ENCODE measurements around the gene AAGAB. TPM values are rescaled to one million over a fixed set of nuclear protein-coding genes. Genes with fewer than 3 reads are reported as not detected.

The AAGAB gene
- total RNA-seq, 1 experiment from 2014 or later, result 102 TPM

- intact Hi-C loops (cut with micrococcal nuclease; ENCODE audit: unreplicated experiment) (no loop called here), in situ Hi-C loops (cut with HindIII; ENCODE audit: low pct_unique_long_range_greater_than_20kb, low sequenced_read_pairs) (no loop called here)
- Histone ChIP-seq H3K4me1 (ENCODE audit: control insufficient read depth, insufficient read depth, low read length) (peaks cover 93% of the 10 kb centered on the region), H3K27me3 (ENCODE audit: control insufficient read depth, insufficient read depth, low read length) (no peaks in the 10 kb centered on the region), H3K9me3 (ENCODE audit: control insufficient read depth, insufficient read depth, low read depth, low read length) (no peaks in the 10 kb centered on the region), H3K27ac (ENCODE audit: low read length) (peak overlapping the region; percentile 94), H3K4me3 (ENCODE audit: low read depth in 2 of 2, low read length in 2 of 2) (no peak overlapping the region), H3K36me3 (ENCODE audit: control insufficient read depth, insufficient read depth, low read length) (peaks cover 38% of the 10 kb centered on the region)
- peak; percentile 7 for ATAC-seq
- BruUV-seq (replicated peaks), result no TSS peak
- TF ChIP-seq CTCF (IDR thresholded peaks at IDR 0.05) (no peak), POLR2AphosphoS5 (IDR thresholded peaks at IDR 0.05; ENCODE audit: low read depth, low read length) (no peak; the same call in none of the 2 replicates), SIN3A (IDR thresholded peaks at IDR 0.05; ENCODE audit: borderline replicate concordance, insufficient read depth, low read depth, low read length) (no peak), REST (IDR thresholded peaks at IDR 0.05; ENCODE audit: insufficient read depth in 1 of 2, low read depth in 2 of 2, low read length in 1 of 2) (no peak), TCF7L2 (IDR thresholded peaks at IDR 0.05; ENCODE audit: low read depth, low read length) (no peak)
- no peak for DNase-seq (ENCODE audit: low read depth, low spot score)
- ChIA-PET POLR2A (interaction anchor here (0.7 to 1.2 kb wide), 2 partner anchors 46 to 1038 kb away, joined by 3 read pairs; no protein-coding TSS in a partner anchor), CTCF (no interaction called here)
Observed at GRCh38 chr15:67180514-67181191, 73.8 kb downstream of the AAGAB start.

- peaks cover 93% of the 10 kb centered on the region for H3K4me1 ChIP-seq (ENCODE audit: control insufficient read depth, insufficient read depth, low read length)
- no peak for DNase-seq (ENCODE audit: low read depth, low spot score)
- in situ Hi-C loops (cut with HindIII; ENCODE audit: low pct_unique_long_range_greater_than_20kb, low sequenced_read_pairs) (no loop called here), intact Hi-C loops (cut with micrococcal nuclease; ENCODE audit: unreplicated experiment) (no loop called here)
- no peak for TF ChIP-seq TCF7L2 (IDR thresholded peaks at IDR 0.05; ENCODE audit: low read depth, low read length)
- ChIA-PET CTCF (no interaction called here), POLR2A (no interaction called here)
- no peaks in the 10 kb centered on the region for H3K9me3 ChIP-seq (ENCODE audit: control insufficient read depth, insufficient read depth, low read depth, low read length)
- H3K4me3 ChIP-seq (ENCODE audit: low read depth in 2 of 2, low read length in 2 of 2), result no peak overlapping the region
- ATAC-seq, result no peak
- H3K36me3 ChIP-seq (ENCODE audit: control insufficient read depth, insufficient read depth, low read length), result peaks cover 38% of the 10 kb centered on the region
- H3K27ac ChIP-seq (ENCODE audit: low read length), result peak overlapping the region; percentile 94
- BruUV-seq (replicated peaks), result no TSS peak
- no peaks in the 10 kb centered on the region for H3K27me3 ChIP-seq (ENCODE audit: control insufficient read depth, insufficient read depth, low read length)
Observed at GRCh38 chr15:67180035-67180434, 74.4 kb downstream of the AAGAB start.

GRCh38 chr15:67179411-67179995 is 75.0 kb downstream of the AAGAB start:
- no peak for ATAC-seq
- Histone ChIP-seq H3K36me3 (ENCODE audit: control insufficient read depth, insufficient read depth, low read length) (peaks cover 39% of the 10 kb centered on the region), H3K4me1 (ENCODE audit: control insufficient read depth, insufficient read depth, low read length) (peaks cover 93% of the 10 kb centered on the region), H3K9me3 (ENCODE audit: control insufficient read depth, insufficient read depth, low read depth, low read length) (no peaks in the 10 kb centered on the region), H3K27ac (ENCODE audit: low read length) (peak overlapping the region; percentile 94), H3K4me3 (ENCODE audit: low read depth in 2 of 2, low read length in 2 of 2) (no peak overlapping the region), H3K27me3 (ENCODE audit: control insufficient read depth, insufficient read depth, low read length) (no peaks in the 10 kb centered on the region)
- no peak for DNase-seq (ENCODE audit: low read depth, low spot score)
- TF ChIP-seq SIN3A (IDR thresholded peaks at IDR 0.05; ENCODE audit: borderline replicate concordance, insufficient read depth, low read depth, low read length) (no peak), TCF7L2 (IDR thresholded peaks at IDR 0.05; ENCODE audit: low read depth, low read length) (no peak), CTCF (IDR thresholded peaks at IDR 0.05) (no peak), REST (IDR thresholded peaks at IDR 0.05; ENCODE audit: insufficient read depth in 1 of 2, low read depth in 2 of 2, low read length in 1 of 2) (no peak), POLR2AphosphoS5 (IDR thresholded peaks at IDR 0.05; ENCODE audit: low read depth, low read length) (no peak; the same call in none of the 2 replicates)
- CTCF ChIA-PET, result interaction anchor here (0.7 kb wide), 1 partner anchor 116 kb away, joined by 9 read pairs; no protein-coding TSS in a partner anchor
- BruUV-seq (replicated peaks), result no TSS peak
- in situ Hi-C loops (cut with HindIII; ENCODE audit: low pct_unique_long_range_greater_than_20kb, low sequenced_read_pairs) (no loop called here), intact Hi-C loops (cut with micrococcal nuclease; ENCODE audit: unreplicated experiment) (no loop called here)
- POLR2A ChIA-PET, result interaction anchor here (0.5 kb wide), 1 partner anchor 30 kb away, joined by 3 read pairs; no protein-coding TSS in a partner anchor

All from Panc1 (cell line).